Stimulated activated CD8-positive, alpha-beta memory T cell treated with anti-CD3 and anti-CD28 coated beads, Interleukin-12 subunit alpha, Interleukin-12 subunit beta, amount 100 ng/mL, for 24 hours (primary cell): ENCODE data around the gene SMARCC1.
"Not testable (repeated sequence)": the region's sequence is repeated elsewhere in the genome, so short reads cannot be mapped to it uniquely, and the experiment has no call there.

Source experiments
- DNase-seq: peaks from one replicate; pipeline ENCODE4 v3.0.0-alpha.2; 2020; ENCODE audit errors: extremely low read depth

The SMARCC1 gene

DNA sequence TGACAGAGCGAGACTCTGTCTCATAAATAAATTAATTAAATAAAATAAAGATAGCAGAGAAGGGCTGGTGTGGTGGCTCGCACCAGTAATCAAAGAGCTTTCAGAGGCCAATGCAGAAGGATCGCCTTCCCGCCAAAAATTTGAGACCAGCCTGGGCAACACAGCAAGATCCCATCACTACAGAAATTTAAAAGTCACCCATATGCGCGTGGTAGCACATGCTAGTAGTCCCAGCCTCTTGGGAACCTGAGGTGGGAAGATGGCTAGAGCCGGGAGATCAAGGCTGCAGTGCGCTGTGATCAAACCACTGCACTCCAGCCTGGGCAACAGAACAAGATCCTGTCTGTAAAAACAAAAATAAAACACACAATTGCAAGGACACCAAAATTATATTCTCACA lies 9.6 kb downstream of the SMARCC1 start:
- no peak for DNase-seq

DNA sequence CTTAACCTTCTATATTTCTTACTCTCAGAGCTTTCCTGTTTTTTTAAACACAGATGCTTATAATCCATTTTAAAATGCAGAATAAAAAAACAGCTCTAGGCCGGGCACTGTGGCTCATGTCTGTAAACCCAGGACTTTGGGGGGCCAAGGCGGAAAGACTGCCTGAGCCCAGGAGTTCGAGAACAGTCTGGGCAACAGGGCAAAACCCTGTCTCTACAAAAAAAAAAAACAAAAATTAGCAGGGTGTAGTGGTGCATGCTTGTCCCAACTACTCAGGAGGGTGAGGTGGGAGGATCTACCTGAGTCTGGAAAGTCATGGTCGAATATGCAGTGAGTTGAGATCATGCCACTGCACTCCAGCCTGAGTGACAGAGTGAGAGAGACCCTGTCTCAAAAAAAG lies 15.5 kb downstream of the SMARCC1 start:
- DNase-seq: no peak

DNA sequence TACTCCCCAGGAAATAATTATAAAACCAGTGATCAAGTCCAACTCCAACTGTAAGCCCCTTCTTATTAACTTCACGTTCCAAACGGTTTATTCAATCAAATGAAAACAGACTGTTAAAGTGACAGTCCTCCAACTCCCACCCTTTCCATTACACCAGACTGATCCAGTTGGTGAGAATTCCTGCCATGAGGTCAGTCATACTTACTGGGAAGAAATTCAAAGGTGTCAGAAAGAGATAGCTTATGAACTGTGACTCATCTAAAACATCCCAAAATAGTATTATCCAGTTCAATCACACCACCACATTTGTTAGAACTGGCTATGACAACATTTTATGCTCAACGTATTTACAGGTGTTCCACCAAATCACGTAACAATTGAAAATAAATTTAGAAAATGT lies 19.5 kb downstream of the SMARCC1 start:
- DNase-seq: no peak

DNA sequence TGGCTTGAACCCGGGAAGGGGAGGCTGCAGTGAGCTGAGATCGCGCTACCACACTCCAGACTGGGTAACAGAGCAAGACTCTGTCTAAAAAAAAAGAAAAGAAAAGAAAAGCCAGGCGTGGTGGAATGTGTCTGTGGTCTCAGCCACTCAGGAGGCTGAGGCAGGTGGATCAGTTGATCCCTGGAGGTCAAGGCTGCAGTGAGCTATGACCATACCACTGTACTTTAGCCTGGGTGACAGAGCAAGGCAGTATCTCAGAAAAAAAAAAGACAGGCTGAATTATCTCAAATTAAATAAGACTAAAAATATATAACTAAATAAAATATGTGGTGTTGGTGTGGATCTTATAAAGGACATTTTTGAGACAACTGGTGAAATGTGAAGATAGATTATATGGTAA lies 20.6 kb downstream of the SMARCC1 start:
- no peak for DNase-seq

DNA sequence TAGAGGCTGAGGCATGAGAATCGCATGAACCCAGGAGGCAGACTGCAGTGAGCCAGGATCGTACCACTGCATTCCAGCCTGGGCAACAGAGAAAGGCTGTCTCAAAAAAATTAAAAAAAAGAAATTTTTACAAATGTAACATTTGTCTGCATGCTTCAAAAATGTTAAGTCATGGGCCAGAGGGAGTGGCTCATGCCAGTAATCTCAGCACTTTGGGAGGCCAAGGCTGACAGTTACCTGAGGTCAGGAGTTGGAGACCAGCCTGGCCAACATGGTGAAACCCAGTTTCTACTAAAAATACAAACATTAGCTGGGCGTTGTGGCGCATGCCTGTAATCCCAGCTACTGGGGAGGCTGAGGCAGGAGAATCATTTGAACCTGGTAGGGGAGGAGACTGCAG lies 21.5 kb downstream of the SMARCC1 start:
- DNase-seq: not testable (repeated sequence)

DNA sequence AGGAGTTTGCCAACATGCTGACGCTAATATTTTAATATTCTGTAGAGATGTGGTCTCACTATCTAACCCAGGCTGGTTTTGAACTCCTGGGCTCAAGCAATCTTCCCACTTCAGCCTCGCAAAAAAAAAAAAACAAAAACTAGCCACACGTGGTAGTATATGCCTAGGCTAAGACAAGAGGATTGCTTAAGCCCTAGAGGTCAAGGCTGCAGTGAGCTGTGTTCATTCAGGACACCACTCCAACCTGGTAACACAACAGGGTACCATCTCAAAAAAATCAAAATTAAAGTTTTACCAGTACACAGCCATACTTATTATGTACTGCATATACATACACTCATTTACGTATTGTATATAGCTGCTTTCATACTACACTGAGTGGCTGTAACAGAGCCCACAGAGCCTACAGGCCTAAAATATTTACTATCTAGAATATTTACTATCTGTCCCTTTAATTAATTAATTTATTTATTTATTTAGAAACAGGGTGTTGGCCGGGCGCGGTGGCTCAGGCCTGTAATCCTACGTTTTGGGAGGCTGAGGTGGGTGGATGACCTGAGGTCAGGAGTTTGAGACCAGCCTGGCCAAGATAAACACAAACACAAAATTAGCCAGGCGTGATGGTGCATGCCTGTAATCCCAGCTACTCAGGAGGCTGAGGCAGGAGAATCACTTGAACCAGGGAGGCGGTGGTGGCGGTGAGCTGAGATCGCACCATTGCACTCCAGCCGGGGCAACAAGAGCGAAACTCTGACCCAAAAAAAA lies 23.2 kb downstream of the SMARCC1 start:
- DNase-seq: no peak

DNA sequence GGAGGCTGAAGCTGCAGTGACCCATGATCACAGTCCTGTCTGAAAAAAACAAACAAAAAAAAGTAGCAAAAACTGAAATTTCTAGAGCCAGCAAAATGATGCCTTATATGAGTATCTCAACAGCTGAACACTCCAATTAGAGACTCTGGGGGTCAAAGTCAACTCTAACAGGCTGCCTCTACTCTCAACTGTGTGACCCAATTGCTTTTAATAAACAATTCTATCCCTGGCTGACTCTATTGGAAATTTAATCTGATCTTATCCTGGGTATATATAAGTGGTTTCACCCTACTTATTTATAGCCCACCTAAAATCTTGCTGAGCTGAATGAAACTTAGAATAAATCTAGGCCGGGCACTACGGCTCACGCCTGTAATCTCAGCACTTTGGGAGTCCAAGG lies 29.0 kb downstream of the SMARCC1 start:
- no peak for DNase-seq

DNA sequence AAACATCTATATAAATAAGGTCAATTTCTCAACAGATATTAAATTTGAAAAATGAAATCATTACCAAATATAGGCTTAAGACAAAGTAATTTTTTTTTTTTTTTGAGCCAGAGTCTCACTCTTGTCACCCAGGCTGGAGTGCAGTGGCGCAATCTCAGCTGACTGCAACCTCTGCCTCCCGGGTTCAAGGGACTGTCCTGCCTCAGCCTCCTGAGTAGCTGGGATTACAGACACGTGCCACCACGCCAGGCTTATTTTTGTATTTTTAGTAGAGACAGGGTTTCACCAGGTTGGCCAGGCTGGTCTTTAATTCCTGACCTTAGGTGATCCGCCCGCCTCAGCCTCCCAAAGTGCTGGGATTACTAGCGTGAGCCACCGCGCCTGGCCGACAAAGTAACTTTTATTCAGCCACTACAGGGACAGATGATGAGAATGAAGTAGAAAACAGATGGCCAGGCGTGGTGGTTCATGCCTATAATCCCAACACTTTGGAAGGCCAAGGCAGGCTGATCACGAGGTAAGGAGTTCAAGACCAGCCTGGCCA lies 30.8 kb downstream of the SMARCC1 start:
- not testable (repeated sequence) for DNase-seq

DNA sequence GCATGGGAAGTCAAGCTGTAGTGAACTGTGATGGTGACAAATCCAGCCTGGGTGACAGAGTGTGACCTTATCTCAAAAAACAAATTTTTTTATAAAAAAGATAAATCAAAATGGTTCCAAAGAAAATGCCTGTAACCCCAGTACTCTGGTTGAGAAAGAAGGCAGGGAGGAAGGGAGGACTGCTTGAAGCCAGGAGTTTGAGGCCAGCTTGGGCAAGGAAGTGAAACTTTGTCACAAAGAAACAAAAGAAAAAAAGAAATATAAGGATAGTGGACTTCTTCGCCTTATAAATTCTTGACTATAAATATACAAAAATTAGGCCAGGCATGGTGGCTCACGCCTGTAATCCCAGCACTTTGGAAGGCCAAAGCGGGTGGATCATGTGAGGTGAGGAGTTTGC lies 34.1 kb downstream of the SMARCC1 start:
- DNase-seq: no peak

DNA sequence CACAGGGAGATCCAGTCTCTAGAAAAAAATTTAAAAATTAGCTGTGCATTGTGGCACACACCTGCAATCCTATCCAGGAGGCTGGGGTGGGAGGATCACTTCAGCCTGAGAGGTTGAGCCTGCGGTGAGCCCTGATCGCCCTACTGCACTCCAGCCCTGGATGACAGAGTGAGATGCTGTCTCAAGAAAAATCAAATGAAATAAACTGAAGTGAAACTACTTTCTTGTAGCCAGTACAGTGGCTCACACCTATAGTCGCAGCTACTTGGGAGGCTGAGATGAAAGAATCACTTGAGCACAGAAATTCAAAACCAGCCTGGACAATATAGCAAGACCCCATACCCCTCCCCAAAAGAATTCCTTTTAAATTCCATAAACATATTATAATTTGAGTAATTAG lies 35.4 kb downstream of the SMARCC1 start:
- DNase-seq: no peak

DNA sequence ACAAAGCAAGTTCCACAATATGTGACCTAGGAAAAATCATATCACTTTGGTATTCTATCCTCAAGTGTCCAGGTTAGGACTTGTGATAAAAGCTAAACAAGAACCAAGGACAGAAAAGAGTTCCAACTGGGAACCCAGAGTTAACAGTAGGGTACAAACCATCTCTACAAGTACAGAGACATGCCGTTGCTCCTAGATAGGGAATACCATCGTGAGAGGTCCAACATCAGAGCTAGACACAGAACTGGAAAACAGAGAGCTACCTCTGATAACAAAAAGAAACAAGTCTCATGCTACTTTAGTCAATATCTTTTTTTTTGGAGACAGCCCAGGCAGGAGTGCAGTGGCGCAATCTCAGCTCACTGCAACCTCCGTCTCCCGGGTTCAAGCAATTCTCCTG lies 37.8 kb downstream of the SMARCC1 start:
- no peak for DNase-seq

DNA sequence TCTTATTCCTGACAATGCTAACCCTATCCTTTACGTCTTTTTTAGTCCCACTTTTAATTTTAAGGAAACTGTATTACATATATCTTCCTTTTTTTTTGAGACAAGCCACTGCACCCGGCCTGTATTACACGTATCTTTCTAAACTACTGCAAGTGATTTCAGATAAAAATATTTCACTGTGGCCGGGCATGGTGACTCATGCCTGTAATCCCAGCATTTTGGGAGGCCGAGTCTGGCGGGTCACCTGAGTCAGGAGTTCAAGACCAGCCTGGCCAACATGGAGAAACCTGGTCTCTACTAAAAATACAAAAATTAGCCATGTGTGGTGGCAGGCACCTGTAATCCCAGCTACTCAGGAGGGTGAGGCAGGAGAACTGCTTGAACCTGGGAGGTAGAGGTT lies 38.3 kb downstream of the SMARCC1 start:
- DNase-seq: not testable (repeated sequence)

DNA sequence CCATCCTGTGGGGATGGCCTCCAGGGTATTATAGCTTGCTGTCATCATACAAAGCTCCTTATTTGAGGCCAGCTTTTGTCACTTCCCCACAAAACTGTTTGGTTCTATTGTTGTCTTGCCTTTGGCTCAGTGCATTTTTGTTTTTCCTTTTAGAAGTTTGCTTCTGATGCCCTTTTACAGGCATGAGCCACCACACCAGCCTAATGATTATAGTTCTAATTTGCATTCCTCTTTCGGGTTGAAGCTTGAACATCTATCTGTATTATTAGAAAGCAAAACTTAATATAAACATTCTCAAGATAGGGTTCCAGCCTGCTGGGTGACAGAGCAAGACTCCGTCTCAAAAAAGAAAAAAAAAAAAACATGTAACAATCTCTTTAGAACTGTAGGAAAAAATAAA lies 39.8 kb downstream of the SMARCC1 start:
- DNase-seq: no peak

DNA sequence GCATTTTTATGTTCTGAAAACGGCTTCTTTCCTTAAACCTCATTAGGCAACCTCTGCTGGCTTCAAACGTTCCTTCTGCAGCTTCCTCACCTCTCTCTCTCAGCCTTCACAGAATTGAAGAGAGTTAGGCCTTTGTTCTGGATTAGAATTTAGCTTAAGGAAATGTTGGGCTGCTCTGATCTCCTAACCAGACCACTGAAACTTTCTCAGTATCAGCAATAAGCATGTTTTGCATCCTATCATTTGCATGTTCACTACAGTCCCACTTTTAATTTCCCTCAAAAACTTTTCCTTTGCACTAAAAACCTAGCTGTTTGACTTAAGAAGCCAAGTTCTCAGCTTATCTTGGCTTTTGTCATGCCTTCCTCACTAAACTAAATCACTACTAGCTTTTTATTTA lies 49.5 kb downstream of the SMARCC1 start:
- no peak for DNase-seq

DNA sequence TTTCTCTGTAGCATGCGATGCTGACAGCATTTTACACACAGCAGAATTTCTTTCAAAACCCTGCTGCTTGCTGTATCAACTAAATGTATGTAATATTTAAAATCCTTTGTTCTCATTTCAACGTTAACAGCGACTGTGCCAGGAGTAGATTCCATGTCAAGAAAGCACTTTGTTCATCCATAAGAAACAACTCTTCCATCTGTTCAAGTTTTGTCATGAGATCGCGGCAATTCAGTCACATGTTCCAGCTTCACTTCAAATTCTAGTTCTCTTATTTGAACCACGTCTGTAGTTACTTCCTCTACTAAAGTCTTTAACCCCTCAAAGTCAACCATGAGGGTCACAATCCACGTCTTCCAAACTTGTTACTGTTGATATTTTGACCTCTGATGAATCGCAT lies 50.6 kb downstream of the SMARCC1 start:
- no peak for DNase-seq

DNA sequence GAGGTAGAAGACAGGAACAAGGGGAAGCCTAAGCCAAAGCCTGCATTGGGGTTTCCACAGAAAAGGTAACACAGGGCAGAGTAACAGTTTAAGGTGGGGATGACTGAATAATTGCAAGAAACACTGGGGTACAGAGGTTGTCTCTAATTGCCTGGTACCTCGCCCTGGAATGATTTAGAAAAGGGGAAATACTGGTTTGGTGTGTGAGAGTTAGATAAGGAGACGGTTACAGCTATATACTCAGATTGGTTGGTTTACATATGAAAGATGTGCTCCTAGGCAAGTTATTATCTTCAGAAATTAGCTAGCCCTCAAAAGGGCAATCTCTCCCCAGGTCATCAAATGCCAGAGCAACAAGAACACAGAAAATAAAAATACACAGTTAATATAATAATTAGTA lies 58.8 kb downstream of the SMARCC1 start:
- no peak for DNase-seq

DNA sequence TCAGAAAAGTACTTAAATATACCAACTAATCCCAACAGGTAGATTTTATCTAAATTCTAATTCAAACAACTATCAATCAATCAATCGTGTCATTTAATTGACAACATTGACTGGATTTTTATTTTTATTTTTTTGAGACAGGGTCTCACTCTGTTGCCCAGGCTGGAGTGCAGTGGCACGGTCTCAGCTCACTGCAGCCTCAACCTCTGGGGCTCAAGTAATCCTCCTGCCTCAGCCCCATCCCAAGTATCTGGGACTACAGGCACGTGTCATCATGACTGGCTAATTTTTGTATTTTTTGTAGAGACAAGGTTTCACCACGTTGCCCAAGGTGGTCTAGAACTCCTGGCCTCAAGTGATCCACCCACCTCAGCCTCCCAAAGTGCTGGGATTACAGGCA lies 64.2 kb downstream of the SMARCC1 start:
- not testable (repeated sequence) for DNase-seq

DNA sequence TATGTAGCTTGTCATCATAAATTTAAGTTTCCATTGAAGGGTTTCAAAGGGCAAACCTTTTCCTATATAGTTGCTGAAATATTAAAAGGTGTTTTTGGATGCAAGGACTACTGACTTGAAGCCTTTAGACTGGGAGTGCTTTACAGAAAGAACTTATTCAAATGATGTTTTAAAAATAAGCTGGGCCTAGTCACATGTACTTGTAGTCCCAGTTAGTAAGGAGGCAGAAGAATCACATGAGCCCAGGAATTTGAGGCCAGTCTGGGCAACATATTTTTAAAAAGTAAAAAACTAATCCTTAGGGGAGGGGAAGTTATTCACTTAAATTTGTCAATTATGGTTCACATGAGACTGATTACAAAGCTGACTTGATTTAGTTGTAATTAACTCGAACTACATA lies 65.0 kb downstream of the SMARCC1 start:
- no peak for DNase-seq

DNA sequence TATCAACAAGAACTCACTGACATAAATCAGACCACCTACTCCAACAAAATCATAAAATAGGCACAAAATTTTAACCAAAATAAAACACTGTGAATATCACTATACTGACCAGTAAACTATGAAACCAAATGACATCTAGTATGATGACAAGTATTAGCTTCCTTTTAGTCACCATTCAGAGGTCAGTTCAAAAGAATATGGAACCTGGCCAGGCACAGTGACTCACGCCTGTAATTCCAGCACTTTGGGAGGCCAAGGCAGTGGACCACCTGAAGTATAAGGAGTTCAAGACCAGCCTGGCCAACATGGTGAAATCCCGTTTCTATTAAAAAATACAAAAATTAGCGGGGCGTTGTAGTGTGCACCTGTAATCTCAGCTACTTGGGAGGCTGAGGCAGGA lies 65.8 kb downstream of the SMARCC1 start:
- no peak for DNase-seq

DNA sequence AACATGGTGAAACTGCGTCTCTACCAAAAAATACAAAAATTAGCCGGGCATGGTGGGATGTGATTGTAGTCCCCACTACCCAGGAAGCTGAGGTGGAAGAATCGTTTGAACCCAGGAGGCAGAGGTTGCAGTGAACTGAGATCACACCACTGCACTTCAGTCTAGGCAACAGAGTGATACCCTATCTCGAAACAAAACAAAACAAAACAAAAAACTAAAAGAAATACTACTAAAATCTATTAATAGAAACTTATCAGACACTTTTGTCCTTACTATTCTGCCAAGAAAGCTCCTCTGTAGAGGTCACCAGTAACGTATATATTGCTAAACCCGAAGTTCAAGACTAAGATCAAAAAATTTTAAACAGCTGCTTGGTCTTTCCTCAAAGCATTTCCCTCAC lies 67.1 kb downstream of the SMARCC1 start:
- DNase-seq: no peak

DNA sequence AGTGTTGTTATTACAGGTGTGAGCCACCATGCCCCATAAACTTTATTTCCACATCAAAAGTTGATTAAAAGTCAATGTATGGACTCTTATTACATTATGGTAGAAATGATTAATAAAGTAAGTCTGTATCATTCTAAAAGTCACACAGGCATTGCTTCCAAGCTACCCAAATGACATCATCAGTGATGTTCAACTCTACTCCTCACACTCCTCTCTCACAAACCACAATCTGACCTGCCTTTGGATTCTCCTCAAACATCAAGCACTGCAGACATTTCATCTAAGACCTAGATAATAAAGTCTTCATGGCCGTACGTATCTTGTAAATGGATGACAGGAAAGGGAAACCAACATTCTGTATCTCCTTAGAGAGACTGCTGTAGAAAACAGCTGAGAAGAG lies 68.0 kb downstream of the SMARCC1 start:
- DNase-seq: no peak

DNA sequence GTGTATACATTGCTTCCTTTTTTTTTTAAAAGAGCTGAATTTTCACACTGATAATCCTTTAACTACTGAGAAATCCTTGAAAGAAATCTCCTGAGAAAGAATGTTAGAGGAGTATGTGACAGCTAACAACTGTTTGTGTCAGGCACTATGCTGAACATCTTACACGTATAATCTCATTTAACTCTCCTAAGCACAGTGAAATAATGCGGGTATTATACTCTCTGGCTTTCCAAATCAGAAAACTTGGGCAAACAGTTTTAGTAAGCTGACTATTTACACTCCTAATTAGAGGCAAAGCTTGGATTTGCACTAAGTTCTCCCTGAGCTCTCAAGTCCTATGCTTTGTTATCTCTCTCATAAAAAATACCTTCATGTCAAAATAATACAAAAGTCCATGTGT lies 69.3 kb downstream of the SMARCC1 start:
- no peak for DNase-seq

DNA sequence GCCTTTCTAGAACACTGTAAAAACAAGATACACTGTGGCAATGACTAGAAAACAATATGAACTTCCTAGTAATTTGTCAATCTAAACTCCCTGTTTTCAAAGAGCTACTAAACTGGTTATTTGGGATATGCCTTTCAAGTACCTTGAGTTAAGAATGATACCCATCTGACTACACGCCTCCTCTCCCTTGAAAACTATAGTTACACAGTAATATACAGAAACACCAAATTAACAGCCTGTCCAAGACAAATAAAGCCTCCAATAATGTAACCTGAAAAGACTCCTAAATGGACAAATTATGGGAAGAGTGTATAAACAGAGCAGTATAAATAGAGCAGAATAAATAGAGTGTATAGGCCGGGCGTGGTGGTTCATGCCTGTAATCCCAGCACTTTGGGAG lies 70.1 kb downstream of the SMARCC1 start:
- no peak for DNase-seq

DNA sequence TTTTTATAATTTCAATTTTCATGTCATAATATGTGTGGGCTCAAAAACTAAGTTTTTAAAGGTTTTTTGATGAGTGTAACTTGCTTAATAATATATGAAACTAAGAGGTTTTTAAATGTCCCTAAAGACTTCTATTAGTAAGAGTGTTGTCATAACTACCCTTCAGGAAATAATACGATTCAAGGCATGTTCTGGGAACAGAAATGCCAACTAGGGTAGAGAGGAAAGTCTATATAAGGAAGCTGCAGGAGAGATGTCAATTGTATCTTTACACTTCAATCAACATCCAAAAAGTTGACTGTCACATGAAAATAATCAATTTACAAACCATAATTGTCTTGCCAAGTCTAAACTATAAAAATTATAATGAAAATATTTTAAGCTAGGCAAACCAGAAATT lies 76.3 kb downstream of the SMARCC1 start:
- DNase-seq: no peak
